ENCODE results near the gene G6PC2.

Gene G6PC2

DNA sequence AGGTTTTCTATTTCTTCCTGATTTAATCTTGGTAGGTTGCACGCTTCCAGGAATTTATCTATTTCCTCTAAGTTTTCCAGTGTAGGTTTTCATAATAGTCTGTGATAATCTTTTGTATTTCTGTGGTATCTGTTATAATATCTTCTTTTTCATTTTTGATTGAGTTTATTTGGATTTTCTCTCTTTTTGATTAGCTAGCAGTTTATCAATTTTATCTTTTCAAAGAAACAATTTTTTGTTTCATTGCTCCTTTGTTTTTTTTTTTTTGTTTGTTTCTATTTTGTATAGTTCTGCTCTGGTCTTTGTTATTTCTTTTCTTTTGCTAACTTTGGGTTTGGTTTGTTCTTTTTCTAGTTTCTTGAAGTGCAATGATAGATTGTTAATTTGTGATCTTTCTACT, 51.3 kb downstream of the G6PC2 start:
- TF ChIP-seq, protein P1, sequence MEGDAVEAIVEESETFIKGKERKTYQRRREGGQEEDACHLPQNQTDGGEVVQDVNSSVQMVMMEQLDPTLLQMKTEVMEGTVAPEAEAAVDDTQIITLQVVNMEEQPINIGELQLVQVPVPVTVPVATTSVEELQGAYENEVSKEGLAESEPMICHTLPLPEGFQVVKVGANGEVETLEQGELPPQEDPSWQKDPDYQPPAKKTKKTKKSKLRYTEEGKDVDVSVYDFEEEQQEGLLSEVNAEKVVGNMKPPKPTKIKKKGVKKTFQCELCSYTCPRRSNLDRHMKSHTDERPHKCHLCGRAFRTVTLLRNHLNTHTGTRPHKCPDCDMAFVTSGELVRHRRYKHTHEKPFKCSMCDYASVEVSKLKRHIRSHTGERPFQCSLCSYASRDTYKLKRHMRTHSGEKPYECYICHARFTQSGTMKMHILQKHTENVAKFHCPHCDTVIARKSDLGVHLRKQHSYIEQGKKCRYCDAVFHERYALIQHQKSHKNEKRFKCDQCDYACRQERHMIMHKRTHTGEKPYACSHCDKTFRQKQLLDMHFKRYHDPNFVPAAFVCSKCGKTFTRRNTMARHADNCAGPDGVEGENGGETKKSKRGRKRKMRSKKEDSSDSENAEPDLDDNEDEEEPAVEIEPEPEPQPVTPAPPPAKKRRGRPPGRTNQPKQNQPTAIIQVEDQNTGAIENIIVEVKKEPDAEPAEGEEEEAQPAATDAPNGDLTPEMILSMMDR (IDR thresholded peaks at IDR 0.05; ENCODE audit: poor library complexity, severe bottlenecking): no peak

DNA sequence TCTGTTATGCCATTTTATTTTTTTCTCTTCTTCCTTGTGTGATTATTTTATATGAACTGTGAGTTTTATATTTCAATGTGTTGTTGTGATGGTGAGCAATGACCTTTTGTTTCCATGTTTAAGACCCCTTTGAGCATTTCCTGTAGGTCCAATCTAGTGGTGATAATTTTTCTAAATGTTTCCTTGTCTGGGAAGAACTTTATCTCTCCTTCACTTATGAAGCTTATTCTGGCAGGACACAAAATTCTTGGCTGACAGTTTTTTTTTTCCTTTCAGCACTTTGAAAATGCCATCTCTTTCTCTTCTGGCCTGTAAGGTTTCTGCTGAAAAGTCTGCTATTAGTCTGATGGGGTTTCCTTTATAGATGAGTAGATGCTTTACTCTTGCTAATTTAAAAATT, 53.2 kb downstream of the G6PC2 start:
- TF ChIP-seq, protein P1 (IDR thresholded peaks at IDR 0.05; ENCODE audit: poor library complexity, severe bottlenecking): no peak
- no peak for ATAC-seq (ENCODE audit: low read depth)
- Histone ChIP-seq H3K4me3 (ENCODE audit: severe bottlenecking) (no peak overlapping the region), H3K27me3 (ENCODE audit: insufficient read depth, poor library complexity, severe bottlenecking) (no peaks in the 10 kb centered on the region), H3K36me3 (ENCODE audit: low read depth) (no peaks in the 10 kb centered on the region), H3K4me1 (ENCODE audit: insufficient read depth, poor library complexity, severe bottlenecking) (no peaks in the 10 kb centered on the region), H3K9me3 (ENCODE audit: severe bottlenecking) (peaks cover 4% of the 10 kb centered on the region), H3K27ac (ENCODE audit: poor library complexity, severe bottlenecking) (no peak overlapping the region)
- DNase-seq (ENCODE audit: low spot score): no peak

More for the DNA sequence above, 51.3 kb downstream of the G6PC2 start:
- no peak for ATAC-seq (ENCODE audit: low read depth)
- Histone ChIP-seq H3K4me3 (ENCODE audit: severe bottlenecking) (no peak overlapping the region), H3K9me3 (ENCODE audit: severe bottlenecking) (peaks cover 4% of the 10 kb centered on the region), H3K27me3 (ENCODE audit: insufficient read depth, poor library complexity, severe bottlenecking) (no peaks in the 10 kb centered on the region), H3K36me3 (ENCODE audit: low read depth) (no peaks in the 10 kb centered on the region), H3K27ac (ENCODE audit: poor library complexity, severe bottlenecking) (no peak overlapping the region), H3K4me1 (ENCODE audit: insufficient read depth, poor library complexity, severe bottlenecking) (no peaks in the 10 kb centered on the region)
- no peak for DNase-seq (ENCODE audit: low spot score)

DNA sequence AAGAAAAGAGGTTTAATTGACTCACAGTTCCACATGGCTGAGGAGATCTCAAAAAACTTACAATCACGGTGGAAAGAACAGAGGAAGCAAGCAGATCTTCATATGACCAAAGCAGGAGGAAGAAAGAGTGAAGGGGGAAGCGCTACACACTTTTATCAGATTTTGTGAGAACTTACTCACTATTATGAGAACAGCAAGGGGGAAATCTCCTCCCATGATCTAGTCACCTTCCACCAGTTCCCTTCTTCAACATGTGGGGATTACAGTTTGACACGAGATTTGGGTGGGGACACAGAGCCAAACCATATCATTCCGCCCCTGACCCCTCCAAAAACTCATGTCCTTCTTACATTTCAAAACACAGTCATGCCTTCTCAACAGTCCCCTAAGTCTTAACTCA, 54.2 kb downstream of the G6PC2 start:
- DNase-seq (ENCODE audit: low spot score) (no peak), ATAC-seq (ENCODE audit: low read depth) (no peak)
- Histone ChIP-seq H3K27me3 (ENCODE audit: insufficient read depth, poor library complexity, severe bottlenecking) (no peaks in the 10 kb centered on the region), H3K27ac (ENCODE audit: poor library complexity, severe bottlenecking) (no peak overlapping the region), H3K4me3 (ENCODE audit: severe bottlenecking) (no peak overlapping the region), H3K9me3 (ENCODE audit: severe bottlenecking) (peaks cover 4% of the 10 kb centered on the region), H3K36me3 (ENCODE audit: low read depth) (no peaks in the 10 kb centered on the region), H3K4me1 (ENCODE audit: insufficient read depth, poor library complexity, severe bottlenecking) (no peaks in the 10 kb centered on the region)
- TF ChIP-seq, protein P1 (IDR thresholded peaks at IDR 0.05; ENCODE audit: poor library complexity, severe bottlenecking): no peak

DNA sequence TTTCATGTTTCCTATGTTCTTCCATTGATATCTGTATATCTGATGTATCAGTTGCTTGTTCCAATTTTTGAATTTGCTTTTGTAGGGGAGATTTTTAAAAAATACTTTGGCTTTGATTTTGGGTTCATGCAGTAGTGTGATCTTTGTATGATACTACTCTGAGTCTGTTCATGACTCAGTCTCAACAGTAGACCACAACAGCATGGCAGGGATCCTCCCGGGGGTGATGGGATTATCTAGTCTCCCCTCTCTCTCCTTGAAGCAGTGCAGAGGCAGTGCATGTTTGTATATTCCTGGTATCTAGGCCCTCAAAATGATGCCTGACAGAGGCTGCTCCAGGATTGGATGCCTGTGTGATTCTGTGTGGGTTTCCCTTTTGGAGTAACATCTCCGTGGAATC, 55.3 kb downstream of the G6PC2 start:
- Histone ChIP-seq H3K9me3 (ENCODE audit: severe bottlenecking) (peaks cover 4% of the 10 kb centered on the region), H3K4me3 (ENCODE audit: severe bottlenecking) (no peak overlapping the region), H3K27ac (ENCODE audit: poor library complexity, severe bottlenecking) (no peak overlapping the region), H3K4me1 (ENCODE audit: insufficient read depth, poor library complexity, severe bottlenecking) (no peaks in the 10 kb centered on the region), H3K27me3 (ENCODE audit: insufficient read depth, poor library complexity, severe bottlenecking) (no peaks in the 10 kb centered on the region), H3K36me3 (ENCODE audit: low read depth) (no peaks in the 10 kb centered on the region)
- no peak for ATAC-seq (ENCODE audit: low read depth)
- TF ChIP-seq, protein P1 (IDR thresholded peaks at IDR 0.05; ENCODE audit: poor library complexity, severe bottlenecking): no peak
- DNase-seq (ENCODE audit: low spot score): no peak

Measured in RWPE2 (cell line).